ENCODE data around the gene IL20. TPM values are rescaled to one million over a fixed set of nuclear protein-coding genes. Genes with fewer than 3 reads are reported as not detected.
A peak's percentile ranks its signal among the peaks of the same experiment; 100 is the strongest.

IL20 gene
- total RNA-seq, 2 experiments from 2014 or later: not detected

DNA sequence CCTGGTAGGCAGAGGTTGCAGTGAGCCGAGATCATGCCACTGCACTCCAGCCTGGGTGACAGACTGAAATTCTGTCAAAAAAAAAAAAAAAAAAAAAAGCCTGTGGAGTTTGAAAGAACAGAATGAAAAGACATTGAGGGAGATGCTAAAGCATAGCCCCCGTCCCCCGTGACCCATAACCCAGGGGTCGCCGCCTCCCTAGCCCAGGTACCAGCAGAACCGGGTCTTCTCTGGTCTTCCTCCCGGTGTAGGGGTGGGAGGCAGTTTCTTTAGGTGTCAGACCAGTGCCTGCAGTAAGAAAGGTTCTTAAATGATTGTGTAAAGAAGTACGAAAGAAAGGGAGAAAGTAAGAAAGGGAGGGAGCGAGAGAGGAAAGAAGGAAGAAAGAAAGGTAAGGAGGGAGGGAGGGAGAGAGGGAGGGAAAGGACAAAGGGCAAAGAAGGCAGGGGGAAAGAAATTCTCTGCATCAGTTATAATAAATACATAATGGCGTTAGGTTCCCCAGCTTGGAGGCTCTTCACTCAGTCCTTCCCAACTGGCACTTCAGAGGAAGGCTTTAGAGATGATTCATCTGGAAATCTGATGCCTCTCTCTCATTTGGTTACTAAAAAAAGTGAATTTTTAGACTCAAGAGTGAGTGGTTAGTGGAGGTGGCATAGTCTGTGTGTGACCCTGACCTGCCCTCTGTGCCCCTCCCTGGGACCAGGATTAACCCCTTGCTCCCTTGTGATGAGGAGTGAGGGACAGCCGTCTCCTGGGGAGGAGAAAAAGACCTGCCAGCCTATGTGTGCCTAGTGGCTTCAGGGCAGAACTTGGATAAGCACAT is 32.9 kb downstream of the IL20 start:
- DNase-seq: no peak
- Mint-ChIP-seq H3K4me3 (no peak overlapping the region), H3K27ac (peak overlapping the region; percentile 43), H3K4me1 (peaks cover 59% of the 10 kb centered on the region), H3K9me3 (no peaks in the 10 kb centered on the region), H3K36me3 (peaks cover 4% of the 10 kb centered on the region), H3K27me3 (no peaks in the 10 kb centered on the region)

DNA sequence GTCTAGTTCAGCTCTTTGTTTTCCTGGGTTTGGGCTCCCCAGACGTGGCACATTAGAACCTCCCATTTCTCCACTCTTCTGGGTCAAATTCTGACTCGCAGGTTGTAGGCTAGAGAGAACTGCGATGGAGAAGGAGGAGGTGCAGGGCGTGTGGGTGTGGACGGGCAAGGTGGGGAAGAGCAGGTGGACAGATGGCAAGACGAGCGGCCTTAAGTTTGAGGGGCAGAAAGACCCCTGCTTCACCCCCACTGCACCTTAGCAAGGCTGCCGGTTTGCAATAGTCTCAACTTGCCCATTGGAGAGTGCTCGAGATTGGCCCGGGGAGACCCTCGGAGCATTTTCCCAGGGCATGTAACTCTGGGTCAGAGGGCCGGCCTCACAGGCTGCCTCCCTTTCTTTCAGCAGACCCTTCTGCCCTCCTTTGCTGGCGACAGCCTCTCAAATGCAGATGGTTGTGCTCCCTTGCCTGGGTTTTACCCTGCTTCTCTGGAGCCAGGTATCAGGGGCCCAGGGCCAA is 33.5 kb downstream of the IL20 start:
- peaks cover 9% of the 10 kb centered on the region for H3K36me3 Mint-ChIP-seq
- peak overlapping the region; percentile 43 for H3K27ac Mint-ChIP-seq
- no peak for DNase-seq
- H3K27me3 Mint-ChIP-seq: no peaks in the 10 kb centered on the region
- H3K9me3 Mint-ChIP-seq: no peaks in the 10 kb centered on the region
- peaks cover 57% of the 10 kb centered on the region for H3K4me1 Mint-ChIP-seq
- H3K4me3 Mint-ChIP-seq: no peak overlapping the region

DNA sequence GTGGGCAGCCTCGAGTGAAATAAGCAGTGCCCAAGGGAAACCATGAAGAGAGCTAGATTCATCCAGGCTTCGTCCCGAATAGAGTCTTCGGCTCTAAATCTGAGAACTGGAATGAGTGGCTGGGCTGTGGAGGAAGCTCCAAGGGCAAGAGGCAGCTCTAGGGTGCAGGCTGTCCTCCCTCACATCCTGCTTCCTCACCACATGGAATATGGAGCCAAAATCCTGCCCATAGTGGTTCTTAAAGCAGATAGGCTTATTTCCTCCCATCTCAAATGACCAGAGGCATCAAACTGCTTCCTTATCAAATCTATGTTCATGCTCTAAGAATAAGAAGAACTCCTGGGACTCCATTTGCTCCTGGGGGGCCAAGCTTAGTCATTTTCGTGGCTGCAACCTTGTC is 34.3 kb downstream of the IL20 start:
- Mint-ChIP-seq H3K27ac (no peak overlapping the region), H3K4me3 (no peak overlapping the region), H3K36me3 (peaks cover 17% of the 10 kb centered on the region), H3K27me3 (no peaks in the 10 kb centered on the region), H3K4me1 (peaks cover 58% of the 10 kb centered on the region), H3K9me3 (no peaks in the 10 kb centered on the region)
- no peak for DNase-seq

GRCh38 chr1:206900149-206900548 is 34.7 kb downstream of the IL20 start:
- H3K9me3 Mint-ChIP-seq: no peaks in the 10 kb centered on the region
- H3K27me3 Mint-ChIP-seq: no peaks in the 10 kb centered on the region
- no peak for DNase-seq
- H3K4me1 Mint-ChIP-seq: peaks cover 59% of the 10 kb centered on the region
- H3K36me3 Mint-ChIP-seq: peaks cover 21% of the 10 kb centered on the region
- H3K4me3 Mint-ChIP-seq: no peak overlapping the region
- no peak overlapping the region for H3K27ac Mint-ChIP-seq

DNA sequence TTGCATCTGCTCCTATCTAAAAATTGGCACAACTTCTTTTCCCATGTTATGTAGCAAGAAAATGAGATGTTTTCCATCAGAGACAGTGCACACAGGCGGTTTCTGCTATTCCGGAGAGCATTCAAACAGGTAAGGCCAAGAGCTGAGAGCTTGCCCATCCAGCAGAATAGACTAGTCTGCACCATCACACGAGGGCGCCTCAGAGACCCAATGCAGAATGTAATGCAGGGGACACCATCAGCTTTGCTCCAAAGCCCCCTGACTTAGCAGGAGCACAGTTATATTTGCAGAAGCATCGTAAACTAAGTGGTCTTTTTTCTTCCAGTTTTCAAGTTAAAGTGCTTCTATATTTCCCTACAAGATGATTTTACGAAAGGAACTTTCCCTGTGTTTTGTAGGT is 36.5 kb downstream of the IL20 start:
- no peak overlapping the region for H3K4me3 Mint-ChIP-seq
- H3K27ac Mint-ChIP-seq: peak overlapping the region; percentile 8
- H3K9me3 Mint-ChIP-seq: no peaks in the 10 kb centered on the region
- H3K27me3 Mint-ChIP-seq: no peaks in the 10 kb centered on the region
- no peak for DNase-seq
- H3K4me1 Mint-ChIP-seq: peaks cover 61% of the 10 kb centered on the region
- H3K36me3 Mint-ChIP-seq: peaks cover 32% of the 10 kb centered on the region

GRCh38 chr1:206902702-206903101 is 37.3 kb downstream of the IL20 start:
- Mint-ChIP-seq H3K27ac (peak overlapping the region; percentile 55), H3K36me3 (peaks cover 32% of the 10 kb centered on the region), H3K9me3 (no peaks in the 10 kb centered on the region), H3K27me3 (no peaks in the 10 kb centered on the region), H3K4me1 (peaks cover 62% of the 10 kb centered on the region), H3K4me3 (no peak overlapping the region)
- no peak for DNase-seq

DNA sequence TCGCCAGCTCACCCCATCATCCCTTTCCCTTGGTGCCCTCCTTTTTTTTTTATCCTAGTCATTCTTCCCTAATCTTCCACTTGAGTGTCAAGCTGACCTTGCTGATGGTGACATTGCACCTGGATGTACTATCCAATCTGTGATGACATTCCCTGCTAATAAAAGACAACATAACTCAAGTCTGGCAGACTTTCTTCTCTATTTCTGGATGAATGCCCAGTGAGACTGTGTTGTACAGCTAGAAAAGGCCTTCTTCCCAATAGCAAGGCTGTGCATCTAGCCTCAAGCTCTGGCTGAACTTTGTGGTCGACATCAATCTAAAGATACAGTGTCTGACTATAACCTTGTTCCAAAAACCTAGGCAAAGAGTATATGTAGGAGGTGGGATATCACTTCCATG is 38.3 kb downstream of the IL20 start:
- Mint-ChIP-seq H3K27ac (peak overlapping the region; percentile 57), H3K36me3 (peaks cover 36% of the 10 kb centered on the region), H3K4me1 (peaks cover 66% of the 10 kb centered on the region), H3K4me3 (no peak overlapping the region), H3K27me3 (no peaks in the 10 kb centered on the region), H3K9me3 (no peaks in the 10 kb centered on the region)
- DNase-seq: no peak

DNA sequence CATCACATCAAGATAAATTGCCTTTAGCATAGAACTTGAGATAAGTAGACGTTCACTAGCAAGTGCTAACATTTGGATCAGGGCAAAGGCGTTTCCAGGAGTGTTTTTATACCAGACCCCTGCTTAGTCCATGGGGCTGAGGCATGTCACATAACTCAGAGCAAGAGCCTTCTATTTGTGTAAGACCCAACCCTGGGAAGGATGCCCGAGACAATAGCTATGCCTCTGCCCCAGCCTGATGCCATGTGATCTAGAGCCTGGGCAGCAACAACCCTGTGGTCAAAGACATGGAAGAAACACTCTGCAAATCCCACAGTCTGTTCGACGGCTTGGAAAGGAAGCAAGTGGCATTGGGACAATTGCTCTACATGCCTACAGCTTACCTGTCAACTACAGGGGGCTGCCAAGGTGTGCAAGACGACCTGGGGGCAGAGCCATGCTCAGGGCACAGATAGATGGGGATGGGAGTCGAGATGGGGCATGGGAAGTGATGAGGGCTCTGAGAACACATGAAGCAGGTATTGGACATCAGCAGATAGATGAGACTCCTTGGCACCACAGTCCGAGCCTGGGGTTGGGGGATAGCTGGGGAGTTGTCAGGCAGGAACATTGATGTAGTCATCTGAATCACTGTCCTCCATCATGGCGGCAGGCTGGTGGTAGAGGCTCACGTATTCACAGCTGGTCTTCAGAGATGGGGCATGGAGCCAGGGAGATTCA is 39.2 kb downstream of the IL20 start:
- DNase-seq: no peak
- H3K27me3 Mint-ChIP-seq: no peaks in the 10 kb centered on the region
- H3K9me3 Mint-ChIP-seq: no peaks in the 10 kb centered on the region
- H3K4me3 Mint-ChIP-seq: peak overlapping the region; percentile 13
- H3K27ac Mint-ChIP-seq: peak overlapping the region; percentile 85
- H3K4me1 Mint-ChIP-seq: peaks cover 68% of the 10 kb centered on the region
- peaks cover 40% of the 10 kb centered on the region for H3K36me3 Mint-ChIP-seq

DNA sequence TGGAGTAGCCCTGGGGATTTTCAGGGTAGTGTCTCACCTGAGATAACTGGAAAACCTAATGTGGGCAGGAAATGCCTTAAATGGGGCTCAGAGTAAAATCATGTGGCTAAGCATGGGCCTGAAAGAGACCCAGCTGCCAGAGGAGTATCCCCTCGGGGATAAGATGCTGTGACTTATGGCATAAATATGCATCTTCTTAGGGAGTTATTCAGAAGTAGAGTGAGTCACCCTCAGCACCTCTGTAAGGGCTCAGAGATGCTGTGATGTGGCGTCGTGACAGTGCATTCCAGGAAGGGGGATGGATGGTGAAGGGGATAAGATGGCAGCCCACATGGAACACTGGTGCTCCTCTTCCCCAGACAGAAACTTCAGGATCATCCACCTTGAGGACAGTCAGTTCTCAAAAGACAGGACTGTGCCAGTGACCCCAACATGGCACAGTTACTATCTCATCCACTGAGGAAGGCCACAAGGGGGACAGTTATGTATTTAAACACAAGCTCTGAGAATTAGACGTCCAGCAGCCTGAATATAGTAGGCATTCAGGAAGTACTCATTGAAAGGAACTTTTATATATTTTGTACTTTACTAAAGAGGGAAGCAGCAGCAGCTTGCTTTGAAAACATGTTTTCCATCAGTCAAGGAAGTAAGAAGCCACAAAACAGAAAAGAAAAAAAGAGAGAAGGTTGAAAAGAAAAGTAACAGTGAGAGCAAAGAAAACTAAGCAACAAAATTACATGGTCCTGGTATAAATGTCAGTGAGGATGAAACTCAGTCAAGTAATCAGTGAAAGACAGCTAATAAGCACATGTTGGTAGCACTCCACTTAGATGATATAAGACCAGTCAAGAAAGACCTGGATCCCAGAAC is 40.1 kb downstream of the IL20 start:
- Mint-ChIP-seq H3K9me3 (no peaks in the 10 kb centered on the region), H3K4me3 (peak overlapping the region; percentile 35), H3K36me3 (peaks cover 40% of the 10 kb centered on the region), H3K27ac (peak overlapping the region; percentile 85), H3K27me3 (no peaks in the 10 kb centered on the region), H3K4me1 (peaks cover 61% of the 10 kb centered on the region)
- peak; percentile 50 for DNase-seq

- Mint-ChIP-seq H3K27ac (peak overlapping the region; percentile 38), H3K4me3 (no peak overlapping the region), H3K4me1 (peaks cover 71% of the 10 kb centered on the region), H3K36me3 (peaks cover 44% of the 10 kb centered on the region), H3K9me3 (no peaks in the 10 kb centered on the region), H3K27me3 (no peaks in the 10 kb centered on the region)
- DNase-seq: no peak
These were observed 42.0 kb downstream of the IL20 start for GRCh38 chr1:206907304-206907991.

DNA sequence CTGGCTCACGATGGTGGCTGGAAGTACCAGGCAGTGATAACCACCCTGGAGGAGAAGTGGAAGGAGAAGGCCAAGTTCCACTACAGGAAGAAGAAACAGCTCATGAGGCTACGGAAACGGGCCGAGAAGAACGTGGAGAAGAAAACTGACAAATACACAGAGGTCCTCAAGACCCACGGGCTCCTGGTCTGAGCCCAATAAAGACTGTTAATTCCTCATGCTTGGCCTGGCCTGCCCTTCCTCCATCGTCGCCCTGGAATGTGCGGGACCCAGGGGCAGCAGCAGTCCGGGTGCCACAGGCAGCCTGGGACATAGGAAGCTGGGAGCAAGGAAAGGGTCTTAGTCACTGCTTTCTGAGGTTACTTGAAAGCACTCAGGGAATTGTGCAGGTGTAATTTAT is 42.6 kb downstream of the IL20 start:
- Mint-ChIP-seq H3K36me3 (peaks cover 47% of the 10 kb centered on the region), H3K4me3 (no peak overlapping the region)

GRCh38 chr1:206909161-206909882 is 43.9 kb downstream of the IL20 start:
- Mint-ChIP-seq H3K4me1 (peaks cover 79% of the 10 kb centered on the region), H3K36me3 (peaks cover 37% of the 10 kb centered on the region), H3K27me3 (no peaks in the 10 kb centered on the region), H3K27ac (peak overlapping the region; percentile 58), H3K9me3 (no peaks in the 10 kb centered on the region), H3K4me3 (peak overlapping the region; percentile 64)
- peak; percentile 53 for DNase-seq

More for the DNA sequence above, 42.6 kb downstream of the IL20 start:
- H3K27me3 Mint-ChIP-seq: no peaks in the 10 kb centered on the region
- no peaks in the 10 kb centered on the region for H3K9me3 Mint-ChIP-seq
- peaks cover 74% of the 10 kb centered on the region for H3K4me1 Mint-ChIP-seq
- H3K27ac Mint-ChIP-seq: no peak overlapping the region
- DNase-seq: no peak

- H3K36me3 Mint-ChIP-seq: peaks cover 37% of the 10 kb centered on the region
- peaks cover 79% of the 10 kb centered on the region for H3K4me1 Mint-ChIP-seq
- H3K27ac Mint-ChIP-seq: no peak overlapping the region
These were observed 44.5 kb downstream of the IL20 start for GRCh38 chr1:206909883-206910318.

More at GRCh38 chr1:206909883-206910318, 44.5 kb downstream of the IL20 start:
- H3K27me3 Mint-ChIP-seq: no peaks in the 10 kb centered on the region
- H3K4me3 Mint-ChIP-seq: peak overlapping the region; percentile 23
- H3K9me3 Mint-ChIP-seq: no peaks in the 10 kb centered on the region
- DNase-seq: no peak

Measured in activated naive CD8-positive, alpha-beta T cell treated with anti-CD3 and anti-CD28 coated beads for 36 hours (primary cell).